Neuronal stem cell (in vitro differentiated cells): Measurements from ENCODE around the gene HIF1A.

Experiments
- DNase-seq: peaks from one replicate; pipeline ENCODE4 v3.0.0-alpha.2; 2013; ENCODE audit warnings: low spot score
- H2AFZ ChIP-seq: one replicate; pipeline ENCODE4 v1.6.1; 2013; ENCODE audit warnings: mild to moderate bottlenecking, low read length, inconsistent platforms
- H2AK5ac ChIP-seq: 2 replicates; pipeline ENCODE4 v1.6.1; 2013; ENCODE audit warnings: low read depth, mild to moderate bottlenecking, inconsistent platforms, low read length, moderate library complexity, mixed read lengths
- H2BK120ac ChIP-seq: 2 replicates; pipeline ENCODE4 v1.6.1; 2013; ENCODE audit warnings: low read depth, mild to moderate bottlenecking, inconsistent platforms, low read length, moderate library complexity, mixed read lengths
- H2BK12ac ChIP-seq: one replicate; pipeline ENCODE4 v1.6.1; 2013; ENCODE audit warnings: low read length, inconsistent platforms
- H2BK15ac ChIP-seq: 2 replicates; pipeline ENCODE4 v1.6.1; 2013; ENCODE audit warnings: mild to moderate bottlenecking, low read length, inconsistent platforms, mixed read lengths
- H2BK5ac ChIP-seq: one replicate; pipeline ENCODE4 v1.6.1; 2013; ENCODE audit warnings: inconsistent platforms, mild to moderate bottlenecking, low read length, moderate library complexity
- H3K14ac ChIP-seq: one replicate; pipeline ENCODE4 v1.6.1; 2013; ENCODE audit warnings: low read length, inconsistent platforms
- H3K18ac ChIP-seq: 2 replicates; pipeline ENCODE4 v1.6.1; 2013; ENCODE audit warnings: low read length, inconsistent platforms
- H3K23ac ChIP-seq: 2 replicates; pipeline ENCODE4 v1.6.1; 2013; ENCODE audit warnings: low read depth, mild to moderate bottlenecking, mixed read lengths, low read length, inconsistent platforms; ENCODE audit not compliant: poor library complexity
- H3K27ac ChIP-seq: replicated peaks from 3 replicates; pipeline ENCODE4 v1.5.1; 2013; ENCODE audit warnings: low read length, inconsistent platforms
- H3K27me3 ChIP-seq, 3 experiments: 2 replicates each; pipeline ENCODE4 v1.6.1; 2013; ENCODE audit warnings: low read length in 3 of 3, mild to moderate bottlenecking in 2 of 3, inconsistent platforms in 1 of 3, low read depth in 1 of 3, mixed read lengths in 1 of 3, moderate library complexity in 1 of 3; ENCODE audit not compliant: control insufficient read depth in 3 of 3, insufficient read depth in 3 of 3
- H3K36me3 ChIP-seq, 2 donors: replicated peaks in 1 of 2; 2 replicates each; pipeline ENCODE4 v1.6.1; 2013; ENCODE audit warnings: low read length in 2 of 2; ENCODE audit not compliant: control insufficient read depth in 2 of 2, insufficient read depth in 2 of 2
- H3K4ac ChIP-seq: 2 replicates; pipeline ENCODE4 v1.6.1; 2013; ENCODE audit warnings: inconsistent platforms, mild to moderate bottlenecking, low read length, moderate library complexity
- H3K4me1 ChIP-seq, 2 donors: 1 replicate in 1 of 2; 2 replicates in 1 of 2; pipeline ENCODE4 v1.6.1; 2013; ENCODE audit warnings: low read length in 2 of 2, low read depth in 1 of 2; ENCODE audit not compliant: control insufficient read depth in 2 of 2, insufficient read depth in 1 of 2
- H3K4me2 ChIP-seq: one replicate; pipeline ENCODE4 v1.6.1; 2013; ENCODE audit warnings: mild to moderate bottlenecking, low read length, inconsistent platforms; ENCODE audit not compliant: insufficient read depth, poor library complexity, severe bottlenecking
- H3K4me3 ChIP-seq, 2 donors: 2 replicates each; pipeline ENCODE4 v1.5.1; 2013; ENCODE audit warnings: low read length in 2 of 2, mild to moderate bottlenecking in 2 of 2, inconsistent platforms in 1 of 2, moderate library complexity in 1 of 2
- H3K79me1 ChIP-seq: one replicate; pipeline ENCODE4 v1.6.1; 2013; ENCODE audit warnings: low read depth, mild to moderate bottlenecking, inconsistent platforms, low read length, moderate library complexity
- H3K9ac ChIP-seq: one replicate; pipeline ENCODE4 v1.6.1; 2013; ENCODE audit warnings: mild to moderate bottlenecking, low read depth, low read length, inconsistent platforms; ENCODE audit not compliant: poor library complexity
- H3K9me3 ChIP-seq, 2 donors: replicated peaks in 1 of 2; 2 replicates each; pipeline versions ENCODE3 to v1.6.1; 2013; ENCODE audit warnings: low read length in 2 of 2, mild to moderate bottlenecking in 2 of 2, inconsistent platforms in 1 of 2, low read depth in 1 of 2, mixed read lengths in 1 of 2, moderate library complexity in 1 of 2; ENCODE audit not compliant: control insufficient read depth in 2 of 2, insufficient read depth in 1 of 2
- H4K8ac ChIP-seq: one replicate; pipeline ENCODE4 v1.6.1; 2013; ENCODE audit warnings: low read depth, mild to moderate bottlenecking, inconsistent platforms, low read length, moderate library complexity
- H4K91ac ChIP-seq: one replicate; pipeline ENCODE4 v1.6.1; 2013; ENCODE audit warnings: low read length, low read depth, mild to moderate bottlenecking, inconsistent platforms; ENCODE audit not compliant: poor library complexity
- WGBS, 2 donors: extraction: QIAGEN DNeasy Blood & Tissue Kit; methylation state at CpG; one replicate each; pipeline ENCODE4 v1.1.7; 2013; ENCODE audit warnings: missing lambda C conversion rate in 2 of 2, mixed read lengths in 1 of 2; ENCODE audit not compliant: insufficient read length in 2 of 2, insufficient replicate concordance in 1 of 2; ENCODE audit errors: extremely low coverage in 2 of 2; 5-methylcytosine and 5-hydroxymethylcytosine counted together

HIF1A gene

DNA sequence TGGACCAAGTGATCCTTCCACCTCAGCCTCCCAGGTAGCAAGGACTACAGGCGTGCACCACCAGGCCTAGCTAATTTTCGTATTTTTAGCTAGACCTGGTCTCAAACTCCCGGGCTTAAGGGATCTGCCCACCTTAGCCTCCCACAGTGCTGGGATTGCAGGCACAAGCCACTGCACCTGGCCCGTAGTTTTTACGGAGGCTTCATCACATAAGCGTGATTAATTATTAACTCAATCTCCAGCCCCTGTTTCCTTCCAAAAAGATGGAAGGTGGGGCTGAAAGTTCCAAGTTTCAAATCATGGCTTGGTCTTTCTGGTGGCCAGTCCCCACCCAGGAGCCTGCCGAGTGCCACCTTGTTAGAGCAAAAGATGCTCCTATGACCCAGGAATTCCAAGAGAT is 22.5 kb upstream of the HIF1A start:
- Histone ChIP-seq H3K36me3 (no peaks in the 10 kb centered on the region), H3K4ac (no peak overlapping the region)
- no CpG with 5 or more reads among the region's 7 CpGs for WGBS, 2 donors

DNA sequence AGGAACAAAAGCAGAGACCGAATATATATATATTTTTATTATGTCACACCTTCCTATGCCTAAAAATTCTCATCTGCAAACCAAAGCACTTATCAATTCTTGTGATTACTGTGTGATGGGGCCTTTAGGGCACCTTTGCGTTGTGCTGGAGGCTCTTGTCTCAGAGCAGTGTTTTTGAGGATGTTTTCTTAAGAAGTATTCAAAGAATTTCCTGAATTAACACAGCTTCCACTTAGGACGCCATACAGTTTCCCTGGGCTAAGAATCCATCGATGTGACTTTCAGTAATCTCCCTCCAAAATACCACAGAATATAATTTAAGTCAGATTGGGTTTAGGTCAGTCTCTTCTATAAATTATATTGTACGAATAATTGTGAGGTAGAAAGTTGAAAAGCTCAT is 22.0 kb upstream of the HIF1A start:
- Histone ChIP-seq H3K4me2 (no peak overlapping the region), H3K9ac (no peak overlapping the region), H3K27ac (no peak overlapping the region), H4K8ac (no peak overlapping the region), H3K9me3 (no peaks in the 10 kb centered on the region), H2BK15ac (no peak overlapping the region), H3K4me3 (no peak overlapping the region), H4K91ac (no peak overlapping the region), H3K36me3 (no peaks in the 10 kb centered on the region), H3K23ac (no peak overlapping the region), H2AK5ac (no peak overlapping the region), H3K27me3 (peaks cover 0 to 3% (median 0%) of the 10 kb centered on the region in 3 experiments), H2BK12ac (no peak overlapping the region), H2AFZ (no peak overlapping the region), H2BK5ac (no peak overlapping the region), H2BK120ac (no peak overlapping the region), H3K18ac (no peak overlapping the region), H3K4me1 (peaks cover 0 to 6% of the 10 kb centered on the region in 2 donors), H3K14ac (no peak overlapping the region), H3K4ac (no peak overlapping the region), H3K79me1 (no peaks in the 10 kb centered on the region)
- no peak for DNase-seq
- no CpG with 5 or more reads among the region's 5 CpGs for WGBS, 2 donors

More for the DNA sequence above, 22.5 kb upstream of the HIF1A start:
- Histone ChIP-seq H3K27me3 (peaks cover 0 to 3% (median 0%) of the 10 kb centered on the region in 3 experiments), H2BK5ac (no peak overlapping the region), H3K4me3 (no peak overlapping the region), H3K23ac (no peak overlapping the region), H4K91ac (no peak overlapping the region), H3K27ac (no peak overlapping the region), H4K8ac (no peak overlapping the region), H3K18ac (peak overlapping the region; percentile 32), H3K9me3 (no peaks in the 10 kb centered on the region), H2BK15ac (peak overlapping the region; percentile 15), H2AFZ (no peak overlapping the region), H3K9ac (no peak overlapping the region), H2BK12ac (no peak overlapping the region), H3K79me1 (no peaks in the 10 kb centered on the region), H2AK5ac (no peak overlapping the region), H3K4me1 (peaks cover 0 to 6% of the 10 kb centered on the region in 2 donors), H3K14ac (no peak overlapping the region), H2BK120ac (no peak overlapping the region), H3K4me2 (no peak overlapping the region)
- DNase-seq, result no peak

DNA sequence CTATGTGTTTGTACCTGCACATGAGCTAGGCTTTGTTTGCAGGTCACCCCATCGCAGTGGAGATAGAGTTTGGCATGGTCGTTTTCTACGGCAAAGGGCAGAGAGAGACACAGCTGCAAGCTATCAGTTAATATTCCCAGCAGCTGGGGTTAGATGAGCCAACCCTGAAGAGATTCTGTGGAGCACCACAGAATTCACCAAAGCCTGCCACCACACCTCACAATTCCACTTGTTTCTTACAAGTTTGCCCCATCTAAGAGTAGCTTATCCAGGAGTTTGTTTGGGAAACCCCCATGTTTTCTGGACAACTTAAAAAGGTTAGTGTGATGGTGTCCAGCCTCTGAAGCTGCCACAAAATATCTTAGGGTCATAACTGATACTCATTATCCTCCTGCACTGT is 20.0 kb upstream of the HIF1A start:
- H3K4ac ChIP-seq, result no peak overlapping the region
- no peaks in the 10 kb centered on the region for H3K9me3 ChIP-seq
- H3K27me3 ChIP-seq, result no peaks in the 10 kb centered on the region
- H2BK5ac ChIP-seq, result no peak overlapping the region
- no peak overlapping the region for H3K14ac ChIP-seq
- no peak overlapping the region for H3K27ac ChIP-seq
- no peak overlapping the region for H2BK120ac ChIP-seq
- no peak overlapping the region for H3K9ac ChIP-seq
- H3K23ac ChIP-seq, result no peak overlapping the region
- no peak overlapping the region for H2BK15ac ChIP-seq
- H2BK12ac ChIP-seq, result no peak overlapping the region
- no peak overlapping the region for H3K18ac ChIP-seq
- no peak overlapping the region for H3K4me3 ChIP-seq
- no CpG with 5 or more reads among the region's 3 CpGs for WGBS, 2 donors
- no peak overlapping the region for H2AFZ ChIP-seq
- no peak for DNase-seq
- H2AK5ac ChIP-seq, result no peak overlapping the region
- H3K36me3 ChIP-seq, result no peaks in the 10 kb centered on the region
- H3K4me1 ChIP-seq, result peaks cover 4 to 7% of the 10 kb centered on the region in 2 donors
- no peak overlapping the region for H3K4me2 ChIP-seq
- H4K91ac ChIP-seq, result no peak overlapping the region
- H3K79me1 ChIP-seq, result no peaks in the 10 kb centered on the region
- H4K8ac ChIP-seq, result no peak overlapping the region

DNA sequence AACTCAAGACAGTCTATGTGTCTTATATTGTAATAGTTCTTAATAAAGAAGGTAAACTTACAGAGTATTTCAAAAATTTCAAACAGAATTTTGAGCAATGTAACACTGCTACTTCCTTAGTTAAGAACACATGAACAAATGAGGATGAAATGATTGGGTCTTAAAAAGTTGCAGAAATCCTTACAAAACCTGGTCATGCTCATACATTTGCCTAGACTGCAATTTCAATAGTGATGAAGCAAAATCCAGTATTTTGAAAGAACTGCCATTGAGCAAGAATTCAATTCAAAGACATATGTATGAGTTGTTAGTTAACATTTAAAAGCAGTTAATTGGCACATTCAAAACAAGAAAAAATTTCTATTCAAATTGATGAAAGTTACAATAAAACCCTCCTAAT is 17.8 kb upstream of the HIF1A start:
- Histone ChIP-seq H3K4me3 (no peak overlapping the region), H3K14ac (no peak overlapping the region), H3K9me3 (no peaks in the 10 kb centered on the region), H2BK15ac (no peak overlapping the region), H4K8ac (no peak overlapping the region), H3K27ac (no peak overlapping the region), H3K27me3 (no peaks in the 10 kb centered on the region), H4K91ac (no peak overlapping the region), H3K18ac (no peak overlapping the region), H3K4ac (no peak overlapping the region), H3K9ac (no peak overlapping the region), H2AFZ (no peak overlapping the region), H2BK120ac (no peak overlapping the region), H3K23ac (no peak overlapping the region), H3K4me2 (no peak overlapping the region), H2AK5ac (no peak overlapping the region), H3K36me3 (no peaks in the 10 kb centered on the region), H2BK12ac (no peak overlapping the region), H3K4me1 (peaks cover 4 to 7% of the 10 kb centered on the region in 2 donors), H2BK5ac (no peak overlapping the region), H3K79me1 (no peaks in the 10 kb centered on the region)
- no peak for DNase-seq
